Vagina (tissue), 2 donors: ENCODE data around the gene FABP6.

Source experiments
- POLR2A ChIP-seq, 2 donors: fragments of 450-650 bp; IDR thresholded peaks; one replicate each; pipeline ENCODE4 v1.6.1; 2017; ENCODE audit warnings: antibody characterized with exemption in 2 of 2, mild to moderate bottlenecking in 2 of 2, moderate library complexity in 2 of 2
- TF ChIP-seq, protein P1 (sequence below), 3 experiments: fragments of 450-650 bp in 2 of 3; fragments of 200-600 bp in 1 of 3; sonication (generic) in 1 of 3; IDR thresholded peaks; one replicate each; pipeline ENCODE4 v1.5.1; 2017 to 2019; ENCODE audit warnings: antibody characterized with exemption in 3 of 3, mild to moderate bottlenecking in 2 of 3, moderate library complexity in 2 of 3

DNA sequence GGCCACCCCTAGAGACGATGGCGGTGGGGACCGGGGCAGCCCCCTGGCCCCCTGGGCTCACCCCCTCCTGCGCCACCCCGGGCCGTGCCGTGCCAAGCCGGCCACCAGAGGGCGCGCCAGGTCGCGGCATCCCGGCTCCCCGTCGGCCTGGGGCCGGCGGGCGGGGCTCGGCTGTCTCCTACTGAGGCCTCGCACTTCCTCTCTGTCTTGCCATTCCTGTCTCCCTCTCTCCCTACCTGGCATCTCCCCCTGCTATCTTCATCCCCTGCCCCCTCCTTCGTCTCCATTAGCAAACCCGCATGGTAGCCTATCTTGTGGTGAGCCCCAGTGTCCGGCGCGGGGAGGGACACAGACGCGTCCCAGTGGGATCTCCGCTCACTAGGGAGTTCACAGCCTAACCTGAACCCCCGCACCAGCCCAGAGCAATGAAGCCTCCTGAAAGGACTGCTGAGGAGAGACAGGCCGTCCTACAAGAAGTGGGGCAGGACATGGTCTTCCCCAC, 29.8 kb upstream of the FABP6 start:
- TF ChIP-seq, protein P1, sequence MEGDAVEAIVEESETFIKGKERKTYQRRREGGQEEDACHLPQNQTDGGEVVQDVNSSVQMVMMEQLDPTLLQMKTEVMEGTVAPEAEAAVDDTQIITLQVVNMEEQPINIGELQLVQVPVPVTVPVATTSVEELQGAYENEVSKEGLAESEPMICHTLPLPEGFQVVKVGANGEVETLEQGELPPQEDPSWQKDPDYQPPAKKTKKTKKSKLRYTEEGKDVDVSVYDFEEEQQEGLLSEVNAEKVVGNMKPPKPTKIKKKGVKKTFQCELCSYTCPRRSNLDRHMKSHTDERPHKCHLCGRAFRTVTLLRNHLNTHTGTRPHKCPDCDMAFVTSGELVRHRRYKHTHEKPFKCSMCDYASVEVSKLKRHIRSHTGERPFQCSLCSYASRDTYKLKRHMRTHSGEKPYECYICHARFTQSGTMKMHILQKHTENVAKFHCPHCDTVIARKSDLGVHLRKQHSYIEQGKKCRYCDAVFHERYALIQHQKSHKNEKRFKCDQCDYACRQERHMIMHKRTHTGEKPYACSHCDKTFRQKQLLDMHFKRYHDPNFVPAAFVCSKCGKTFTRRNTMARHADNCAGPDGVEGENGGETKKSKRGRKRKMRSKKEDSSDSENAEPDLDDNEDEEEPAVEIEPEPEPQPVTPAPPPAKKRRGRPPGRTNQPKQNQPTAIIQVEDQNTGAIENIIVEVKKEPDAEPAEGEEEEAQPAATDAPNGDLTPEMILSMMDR (IDR thresholded peaks at IDR 0.05): peak; percentile 90 to 95 (median 91)
- no peak for TF ChIP-seq POLR2A (IDR thresholded peaks at IDR 0.05)
